B cell (primary cell): Measurements from ENCODE around the gene NOL12. TPM values are rescaled to one million over a fixed set of nuclear protein-coding genes. Genes with fewer than 3 reads are reported as not detected.

Experiments used
- ATAC-seq: fragments of 200-7000 bp; cut with Tn5 transposase; one replicate; pipeline ENCODE4 v1.10.0; 2021; ENCODE audit warnings: low read depth, mild to moderate bottlenecking, moderate number of reproducible peaks, moderate library complexity
- CTCF ChIA-PET: fragments of 350-600 bp; sonication (Branson Sonifier 250); formaldehyde crosslinking; loops from one replicate; lab custom pipeline; 2021; ENCODE audit warnings: antibody characterized with exemption, inconsistent platforms; lab: Charles Lee
- POLR2A ChIA-PET: fragments of 350-600 bp; sonication (Branson Sonifier 250); formaldehyde crosslinking; loops from one replicate; lab custom pipeline; 2021; ENCODE audit warnings: antibody characterized with exemption; lab: Charles Lee
- DNase-seq: peaks from one replicate; pipeline ENCODE4 v3.0.0; 2013
- H2AFZ ChIP-seq: 2 replicates; pipeline ENCODE4 v1.6.1; 2012; ENCODE audit warnings: mild to moderate bottlenecking, low read depth, low read length; ENCODE audit not compliant: insufficient read depth, poor library complexity, severe bottlenecking
- H3K27ac ChIP-seq, 2 donors: 1 replicate in 1 of 2; 2 replicates in 1 of 2; pipeline ENCODE4 v1.5.1; 2012 to 2013; ENCODE audit warnings: low read length in 2 of 2, mild to moderate bottlenecking in 2 of 2, moderate library complexity in 1 of 2
- H3K27me3 ChIP-seq, 4 experiments: fragments of 200-600 bp in 1 of 4; sonication (generic) in 1 of 4; replicated peaks in 1 of 4; 1 replicate in 2 of 4; 2 replicates in 2 of 4; pipeline versions ENCODE4 v1.6.1 to v1.7.0; 2013 to 2016; ENCODE audit warnings: low read length in 3 of 4, mild to moderate bottlenecking in 2 of 4, mixed read lengths in 1 of 4, moderate library complexity in 1 of 4; ENCODE audit not compliant: insufficient read depth in 4 of 4, control insufficient read depth in 3 of 4; ENCODE audit errors: control extremely low read depth in 1 of 4
- H3K36me3 ChIP-seq, 2 experiments: replicated peaks in 1 of 2; 1 replicate in 1 of 2; 2 replicates in 1 of 2; pipeline versions ENCODE4 v1.6.1 to v1.7.1; 2013; ENCODE audit warnings: low read length in 1 of 2; ENCODE audit not compliant: insufficient read depth in 2 of 2, control insufficient read depth in 1 of 2; ENCODE audit errors: control extremely low read depth in 1 of 2, extremely low read depth in 1 of 2
- H3K4me1 ChIP-seq, 2 donors: fragments of 200-600 bp in 1 of 2; sonication (generic) in 1 of 2; 1 replicate in 1 of 2; 2 replicates in 1 of 2; pipeline versions ENCODE4 v1.5.1 to v1.6.1; 2013 to 2017; ENCODE audit warnings: low read length in 2 of 2; ENCODE audit not compliant: control insufficient read depth in 2 of 2, insufficient read depth in 2 of 2
- H3K4me2 ChIP-seq: replicated peaks from 2 replicates; pipeline ENCODE3; 2012; ENCODE audit warnings: mild to moderate bottlenecking, low read depth, low read length; ENCODE audit not compliant: poor library complexity, severe bottlenecking
- H3K4me3 ChIP-seq, 5 experiments: fragments of 200-600 bp in 1 of 5; sonication (generic) in 1 of 5; 1 replicate in 3 of 5; 2 replicates in 2 of 5; pipeline versions ENCODE4 v1.5.1 to v1.7.0; 2011 to 2016; ENCODE audit warnings: low read length in 4 of 5, mild to moderate bottlenecking in 4 of 5, low read depth in 2 of 5, control low read depth in 1 of 5, moderate library complexity in 1 of 5; ENCODE audit not compliant: insufficient read depth in 1 of 5; ENCODE audit errors: control extremely low read depth in 1 of 5, extremely low read depth in 1 of 5
- H3K79me2 ChIP-seq: fragments of 200-600 bp; sonication (generic); one replicate; pipeline ENCODE4 v1.6.0; 2016; ENCODE audit warnings: low read length; ENCODE audit not compliant: control insufficient read depth, insufficient read depth
- H3K9ac ChIP-seq: fragments of 200-600 bp; sonication (generic); 2 replicates; pipeline ENCODE4 v1.6.1; 2017; ENCODE audit warnings: mild to moderate bottlenecking, low read length, moderate library complexity
- H3K9me3 ChIP-seq, 3 donors: one replicate each; pipeline versions ENCODE4 v1.6.1 to v1.7.1; 2013; ENCODE audit warnings: low read length in 2 of 3; ENCODE audit not compliant: control insufficient read depth in 2 of 3, insufficient read depth in 1 of 3; ENCODE audit errors: control extremely low read depth in 1 of 3
- H4K20me1 ChIP-seq: 2 replicates; pipeline ENCODE4 v1.6.0; 2012; ENCODE audit warnings: mild to moderate bottlenecking, low read length; ENCODE audit not compliant: insufficient read depth, control insufficient read depth, poor library complexity, severe bottlenecking
- H3K27ac Mint-ChIP-seq: one replicate; pipeline ENCODE4 v1.8.0; 2021; ENCODE audit warnings: mixed read lengths
- H3K27me3 Mint-ChIP-seq: one replicate; pipeline ENCODE4 v1.8.0; 2021; ENCODE audit warnings: mixed read lengths
- H3K4me1 Mint-ChIP-seq: one replicate; pipeline ENCODE4 v1.8.0; 2021; ENCODE audit warnings: mixed read lengths
- H3K4me3 Mint-ChIP-seq: one replicate; pipeline ENCODE4 v1.8.0; 2021; ENCODE audit warnings: mixed read lengths
- H3K9me3 Mint-ChIP-seq: one replicate; pipeline ENCODE4 v1.8.0; 2022; ENCODE audit warnings: mixed read lengths; ENCODE audit not compliant: insufficient read depth
- CTCF ChIP-seq: fragments of 200-600 bp; IDR thresholded peaks from one replicate; pipeline ENCODE4 v1.8.0; 2022; ENCODE audit warnings: antibody characterized with exemption, mild to moderate bottlenecking
- EZH2 ChIP-seq: IDR thresholded peaks from 2 replicates; pipeline ENCODE4 v1.6.1; 2012; ENCODE audit warnings: borderline replicate concordance, low read depth, mild to moderate bottlenecking, moderate library complexity, low read length; ENCODE audit not compliant: insufficient read depth, poor library complexity, severe bottlenecking
- WGBS: methylation state at CpG from one replicate; pipeline ENCODE4 v1.1.5; 2013; ENCODE audit warnings: missing lambda C conversion rate; ENCODE audit not compliant: insufficient coverage; 5-methylcytosine and 5-hydroxymethylcytosine counted together
- intact Hi-C: fragments of 100-400 bp; cut with micrococcal nuclease; formaldehyde crosslinking; loops from one replicate; pipeline ENCODE4 v1.10.0; 2022
- polyA plus RNA-seq: library from polyadenylated mRNA; depleted of rRNA; stranded (reverse); fragments of >200 nt; gene quantifications from 2 replicates; pipeline ENCODE4 v1.2.3, GENCODE V29; 2012
- total RNA-seq, 2 donors: library from RNA; stranded (reverse); fragments of 120-200 nt in 1 of 2; gene quantifications; 1 replicate in 1 of 2; 2 replicates in 1 of 2; pipeline versions ENCODE4 v1.2.3 to v1.2.4, GENCODE V29; 2013 to 2022

NOL12 gene
- total and polyA plus RNA-seq, 2 donors (not counting 1 experiment from before 2014, with no cell fraction given), result 34.7 to 43.1 TPM

- ChIA-PET CTCF (interaction anchor here (0.6 to 3.3 kb wide), 4 partner anchors 14 to 71 kb away, joined by 3 to 12 read pairs (median 4); no protein-coding TSS in a partner anchor), POLR2A (no interaction called here)
- H3K4me1 Mint-ChIP-seq, result peaks cover 11% of the 10 kb centered on the region
- TF ChIP-seq EZH2, result no peak
- ATAC-seq (no peak), DNase-seq (no peak)
- H3K9me3 ChIP-seq, result no peaks in the 10 kb centered on the region
- no peak overlapping the region for H3K9ac ChIP-seq
- intact Hi-C loops, result no loop called here
- H3K4me3 Mint-ChIP-seq, result no peak overlapping the region
- no CpG with 5 or more reads among the region's 3 CpGs for WGBS
- no peaks in the 10 kb centered on the region for H3K79me2 ChIP-seq
- H2AFZ ChIP-seq, result no peak overlapping the region
- no peaks in the 10 kb centered on the region for H3K9me3 Mint-ChIP-seq
- H3K27ac ChIP-seq, result no peak overlapping the region
- H3K27me3 Mint-ChIP-seq, result no peaks in the 10 kb centered on the region
- H4K20me1 ChIP-seq, result no peaks in the 10 kb centered on the region
- peaks cover 9 to 17% of the 10 kb centered on the region in 2 donors for H3K4me1 ChIP-seq
- H3K36me3 ChIP-seq, result peaks cover 0 to 18% of the 10 kb centered on the region in 2 experiments
- H3K27ac Mint-ChIP-seq, result no peak overlapping the region
- H3K4me3 ChIP-seq, result no peak overlapping the region
- H3K4me2 ChIP-seq, result no peak overlapping the region
- H3K27me3 ChIP-seq, result no peaks in the 10 kb centered on the region
These were observed 11.3 kb downstream of the NOL12 start for GRCh38 chr22:37697538-37697835.

GRCh38 chr22:37701141-37701786, 15.1 kb downstream of the NOL12 start:
- Histone ChIP-seq H4K20me1 (no peaks in the 10 kb centered on the region), H3K36me3 (peaks cover 0 to 2% of the 10 kb centered on the region in 2 experiments), H3K4me1 (peaks cover 4 to 8% of the 10 kb centered on the region in 2 donors), H3K9me3 (no peaks in the 10 kb centered on the region), H3K79me2 (no peaks in the 10 kb centered on the region), H3K4me2 (no peak overlapping the region), H3K27me3 (no peaks in the 10 kb centered on the region), H3K9ac (no peak overlapping the region), H3K4me3 (no peak overlapping the region), H3K27ac (no peak overlapping the region), H2AFZ (no peak overlapping the region)
- intact Hi-C loops, result no loop called here
- WGBS, result 48% methylated on average over 2 of the region's 8 CpGs
- CTCF ChIA-PET, result no interaction called here
- H3K4me3 Mint-ChIP-seq, result no peak overlapping the region
- no peak for DNase-seq
- H3K4me1 Mint-ChIP-seq, result peaks cover 6% of the 10 kb centered on the region
- no peaks in the 10 kb centered on the region for H3K27me3 Mint-ChIP-seq
- no peaks in the 10 kb centered on the region for H3K9me3 Mint-ChIP-seq
- POLR2A ChIA-PET, result no interaction called here
- ATAC-seq, result no peak
- no peak overlapping the region for H3K27ac Mint-ChIP-seq
- TF ChIP-seq EZH2 (no peak), CTCF (no peak)
